AML-193 (cell line): ENCODE data around the gene VAMP3.

Experiments used
- DNase-seq, 2 experiments: peaks; one replicate each; lab custom pipeline; 2025; lab: John Stamatoyannopoulos, UW

VAMP3 gene

DNA sequence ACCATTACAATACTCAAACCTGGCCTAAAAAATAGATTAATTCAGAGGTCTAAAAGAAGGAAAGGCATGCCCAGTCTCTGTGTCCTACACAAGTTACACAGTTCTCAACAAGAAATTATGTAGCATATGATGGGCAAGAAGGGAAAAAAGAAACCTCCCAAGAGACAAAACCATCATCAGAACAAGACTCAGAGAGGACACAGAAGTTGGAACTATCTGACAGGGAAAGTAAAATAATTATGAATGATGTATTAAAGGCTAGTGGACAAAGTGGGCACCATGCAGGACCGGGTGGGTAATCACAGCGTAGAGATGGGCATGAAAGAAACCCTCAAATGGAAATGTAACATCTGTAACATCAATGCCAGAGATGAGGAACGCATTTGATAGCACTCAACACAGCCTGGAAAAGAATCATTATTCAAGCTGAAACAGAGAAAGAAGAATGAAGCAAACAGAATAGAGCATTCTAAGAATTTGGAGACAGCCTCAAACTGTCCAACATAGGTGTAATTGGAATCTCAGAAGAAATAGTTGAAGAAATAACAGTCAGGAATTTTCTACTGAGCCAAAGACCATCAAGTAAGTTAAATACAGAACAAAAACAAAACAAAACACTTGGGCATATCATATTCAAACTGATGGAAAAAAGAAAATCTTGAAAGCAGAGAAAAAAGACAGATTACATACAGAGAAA is 42.7 kb downstream of the VAMP3 start:
- no peak for DNase-seq

DNA sequence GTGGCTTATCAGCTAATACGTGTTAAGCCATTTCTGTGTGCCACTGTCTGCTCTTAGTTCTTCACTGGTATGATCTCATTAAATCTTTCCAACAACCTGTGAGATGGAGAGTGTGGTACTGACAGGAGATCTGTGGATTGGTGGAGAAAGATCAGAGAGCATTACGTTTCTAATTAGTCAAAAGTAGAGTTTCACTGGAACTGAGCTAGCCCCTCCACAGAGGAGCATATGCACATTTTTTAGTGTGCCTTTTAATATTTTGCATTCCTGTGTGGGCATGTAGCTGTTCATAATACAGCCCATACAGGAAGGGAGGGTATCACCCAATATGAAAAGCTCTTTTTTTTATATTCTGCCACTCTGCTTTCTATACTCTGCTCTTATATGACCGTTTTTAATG is 50.2 kb downstream of the VAMP3 start:
- no peak for DNase-seq

GRCh38 chr1:7824701-7825100 is 53.6 kb downstream of the VAMP3 start:
- DNase-seq = no peak

GRCh38 chr1:7826363-7826762 is 55.3 kb downstream of the VAMP3 start:
- DNase-seq = no peak

DNA sequence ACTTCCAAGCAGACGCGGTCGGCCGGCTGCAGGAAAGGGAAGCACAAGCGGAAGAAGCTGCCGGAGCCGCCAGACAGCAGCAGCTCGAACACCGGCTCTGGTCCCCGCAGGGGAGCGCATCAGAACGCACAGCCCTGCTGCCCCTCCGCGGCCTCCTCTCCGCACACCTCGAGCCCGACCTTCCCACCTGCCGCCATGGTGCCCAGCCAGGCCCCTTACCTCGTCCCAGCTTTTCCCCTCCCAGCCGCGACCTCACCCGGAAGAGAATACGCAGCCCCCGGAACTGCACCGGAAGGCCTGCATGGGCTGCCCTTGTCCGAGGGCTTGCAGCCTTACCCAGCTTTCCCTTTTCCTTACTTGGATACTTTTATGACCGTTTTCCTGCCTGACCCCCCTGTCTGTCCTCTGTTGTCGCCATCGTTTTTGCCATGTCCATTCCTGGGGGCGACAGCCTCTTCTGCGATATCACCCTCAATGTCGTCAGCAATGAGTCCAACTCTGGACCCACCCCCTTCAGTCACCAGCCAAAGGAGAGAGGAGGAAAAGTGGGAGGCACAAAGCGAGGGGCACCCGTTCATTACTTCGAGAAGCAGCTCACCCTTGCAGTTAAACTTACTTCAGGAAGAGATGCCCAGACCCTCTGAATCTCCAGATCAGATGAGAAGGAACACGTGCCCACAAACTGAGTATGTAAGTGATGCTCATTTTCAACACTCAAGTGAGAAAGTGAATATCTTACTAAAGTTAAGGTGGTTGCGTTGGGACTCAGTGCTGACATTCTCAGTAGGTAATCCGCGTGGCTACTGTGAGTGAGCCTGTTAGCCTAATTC is 56.2 kb downstream of the VAMP3 start:
- DNase-seq = peak; percentile 40 to 56
